Aorta (tissue), 5 donors: ENCODE measurements around the gene BUD31. TPM values are rescaled to one million over a fixed set of nuclear protein-coding genes. Genes with fewer than 3 reads are reported as not detected.

Source experiments
- ATAC-seq: fragments of 200-7000 bp; cut with Tn5 transposase; one replicate; pipeline ENCODE4 v1.9.1; 2022; ENCODE audit warnings: moderate library complexity; ENCODE audit not compliant: low FRiP score
- DNase-seq, 2 donors: peaks; one replicate each; pipeline ENCODE4 v3.0.0-alpha.2; 2020
- H3K27ac ChIP-seq, 2 donors: one replicate each; pipeline ENCODE4 v1.5.1; 2013; ENCODE audit warnings: low read length in 2 of 2, mild to moderate bottlenecking in 2 of 2, moderate library complexity in 2 of 2, control low read depth in 1 of 2, inconsistent platforms in 1 of 2, low read depth in 1 of 2
- H3K27me3 ChIP-seq, 2 donors: one replicate each; pipeline ENCODE4 v1.6.1; 2013; ENCODE audit warnings: control low read depth in 1 of 2, low read length in 1 of 2, mild to moderate bottlenecking in 1 of 2, moderate library complexity in 1 of 2; ENCODE audit not compliant: insufficient read depth in 2 of 2, control insufficient read depth in 1 of 2
- H3K36me3 ChIP-seq, 2 donors: one replicate each; pipeline ENCODE4 v1.6.1; 2013; ENCODE audit warnings: control low read depth in 1 of 2, low read length in 1 of 2, mild to moderate bottlenecking in 1 of 2; ENCODE audit not compliant: insufficient read depth in 2 of 2, control insufficient read depth in 1 of 2
- H3K4me1 ChIP-seq, 2 donors: one replicate each; pipeline ENCODE4 v1.6.1; 2013; ENCODE audit warnings: low read length in 2 of 2, control low read depth in 1 of 2, mild to moderate bottlenecking in 1 of 2, moderate library complexity in 1 of 2; ENCODE audit not compliant: insufficient read depth in 2 of 2, control insufficient read depth in 1 of 2
- H3K4me3 ChIP-seq, 2 donors: one replicate each; pipeline ENCODE4 v1.5.1; 2013; ENCODE audit warnings: low read length in 2 of 2, control low read depth in 1 of 2, mild to moderate bottlenecking in 1 of 2
- H3K9me3 ChIP-seq: one replicate; pipeline ENCODE4 v1.6.1; 2013; ENCODE audit warnings: mild to moderate bottlenecking, low read length; ENCODE audit not compliant: control insufficient read depth
- WGBS, 2 donors: extraction: QIAGEN DNeasy Blood & Tissue Kit; methylation state at CpG; one replicate each; pipeline ENCODE4 v1.1.7; 2013; 5-methylcytosine and 5-hydroxymethylcytosine counted together
- intact Hi-C, 2 donors: fragments of 100-400 bp; cut with DNase I; formaldehyde crosslinking; loops; one replicate each; pipeline versions ENCODE4 v1.14.2 to v1.15.0; 2022
- polyA plus RNA-seq, 2 donors: library from polyadenylated mRNA; stranded (reverse); fragments of 200-250 nt; gene quantifications; one replicate each; pipeline ENCODE4 v1.2.3, GENCODE V29; 2013
- total RNA-seq, 2 donors: library from RNA; stranded (reverse); fragmentation: NEBNext Ultra II Directional; extraction: Animal tissue kit (Norgen Biotek cat#: 25700); gene quantifications; one replicate each; pipeline ENCODE4 v1.2.1, GENCODE V29; 2021
- donor health status: healthy with polysubstance abuse.
- donor health status: Bipolar disorder and iron deficiency.
- donor health status: DM: no; HTN: no; CAD: no.
- donor health status: DM: no; HTN: no; CAD: no.
- donor health status: DM: yes; HTN: yes; CAD: no.

BUD31 gene
- total and polyA plus RNA-seq, 4 donors: 53.5 to 135 (median 73.0) TPM

- DNase-seq (no peak), ATAC-seq (no peak)
- Histone ChIP-seq H3K9me3 (no peaks in the 10 kb centered on the region), H3K4me1 (no peaks in the 10 kb centered on the region), H3K36me3 (peaks cover 2 to 3% of the 10 kb centered on the region in 2 donors), H3K27ac (peak overlapping the region; percentile 3 to 37), H3K4me3 (no peak overlapping the region), H3K27me3 (no peaks in the 10 kb centered on the region)
- intact Hi-C loops: loop anchor here in 1 of 2 donors (5.0 kb wide), 1 partner anchor 47 kb away; no protein-coding TSS in a partner anchor
- WGBS, 2 donors: 18 to 20% methylated on average over 8 to 9 of the region's 9 CpGs
These were observed 38.9 kb upstream of the BUD31 start for GRCh38 chr7:99369767-99370391.

- 80 to 83% methylated on average over 11 of the region's 11 CpGs for WGBS, 2 donors
- peaks cover 0 to 2% of the 10 kb centered on the region in 2 donors for H3K36me3 ChIP-seq
- no peaks in the 10 kb centered on the region for H3K27me3 ChIP-seq
- no peaks in the 10 kb centered on the region for H3K9me3 ChIP-seq
- H3K4me3 ChIP-seq: no peak overlapping the region
- ATAC-seq (no peak), DNase-seq (peak in 1 of 2 donors; percentile 27)
- no peaks in the 10 kb centered on the region for H3K4me1 ChIP-seq
- intact Hi-C loops: no loop called here
- H3K27ac ChIP-seq: no peak overlapping the region
These were observed 37.3 kb upstream of the BUD31 start for GRCh38 chr7:99371376-99371920.

GRCh38 chr7:99372275-99373090 lies 36.3 kb upstream of the BUD31 start:
- no peaks in the 10 kb centered on the region for H3K4me1 ChIP-seq
- H3K9me3 ChIP-seq: no peaks in the 10 kb centered on the region
- H3K36me3 ChIP-seq: no peaks in the 10 kb centered on the region
- no peaks in the 10 kb centered on the region for H3K27me3 ChIP-seq
- peak in 1 of 2 donors; percentile 46 for DNase-seq
- no peak for ATAC-seq
- no peak overlapping the region for H3K4me3 ChIP-seq
- H3K27ac ChIP-seq: peak overlapping the region in 1 of 2 donors; percentile 17
- intact Hi-C loops: no loop called here
- WGBS, 2 donors: 56 to 58% methylated on average over 21 of the region's 21 CpGs

GRCh38 chr7:99373091-99374066 lies 35.4 kb upstream of the BUD31 start:
- H3K36me3 ChIP-seq: no peaks in the 10 kb centered on the region
- no peak overlapping the region for H3K4me3 ChIP-seq

GRCh38 chr7:99374111-99375064 lies 34.4 kb upstream of the BUD31 start, which contains the start of gene ARPC1B:
TSS of gene ARPC1B (plus strand) at chr7:99374730. CDS start at chr7:99385715, 10,985 bp downstream.
- H3K4me1 ChIP-seq: no peaks in the 10 kb centered on the region
- no peaks in the 10 kb centered on the region for H3K9me3 ChIP-seq
- H3K36me3 ChIP-seq: no peaks in the 10 kb centered on the region
- peak within 1 kb of the TSS; percentile 50 to 82 for H3K4me3 ChIP-seq
- H3K27me3 ChIP-seq: no peaks in the 10 kb centered on the region
- WGBS, 2 donors: 2 to 3% methylated on average over 87 to 95 of the region's 95 CpGs
- DNase-seq (peak; percentile 91 to 94), ATAC-seq (peak; percentile 87)
- peak within 1 kb of the TSS in 1 of 2 donors; percentile 49 for H3K27ac ChIP-seq
- intact Hi-C loops: loop anchor here in 1 of 2 donors (2.0 kb wide), 1 partner anchor 34 kb away; the partner anchor contains the start of genes BUD31 and PDAP1

More at GRCh38 chr7:99373091-99374066, 35.4 kb upstream of the BUD31 start:
- H3K27me3 ChIP-seq: no peaks in the 10 kb centered on the region
- H3K9me3 ChIP-seq: no peaks in the 10 kb centered on the region
- H3K4me1 ChIP-seq: no peaks in the 10 kb centered on the region
- intact Hi-C loops: loop anchor here in 1 of 2 donors (2.0 kb wide), 1 partner anchor 35 kb away; the partner anchor contains the start of genes BUD31 and PDAP1
- WGBS, 2 donors: 91% methylated on average over 41 of the region's 41 CpGs
- DNase-seq (no peak), ATAC-seq (no peak)
- H3K27ac ChIP-seq: peak overlapping the region in 1 of 2 donors; percentile 43

- Histone ChIP-seq H3K36me3 (no peaks in the 10 kb centered on the region), H3K4me3 (peak overlapping the region; percentile 50 to 82), H3K27ac (peak overlapping the region in 1 of 2 donors; percentile 49), H3K9me3 (no peaks in the 10 kb centered on the region), H3K27me3 (no peaks in the 10 kb centered on the region), H3K4me1 (no peaks in the 10 kb centered on the region)
- ATAC-seq (peak; percentile 88), DNase-seq (peak; percentile 91)
- intact Hi-C loops: loop anchor here in 1 of 2 donors (2.0 kb wide), 1 partner anchor 34 kb away; the partner anchor contains the start of genes BUD31 and PDAP1
- WGBS, 2 donors: 4 to 5% methylated on average over 43 to 58 of the region's 58 CpGs
These were observed 33.5 kb upstream of the BUD31 start for GRCh38 chr7:99375070-99375807.
